Keratinocyte (primary cell): ENCODE measurements around the gene SYP. TPM values are rescaled to one million over a fixed set of nuclear protein-coding genes. Genes with fewer than 3 reads are reported as not detected.
A peak's percentile ranks its signal among the peaks of the same experiment; 100 is the strongest.

Source experiments
- DNase-seq: peaks from one replicate; pipeline ENCODE4 v3.0.0-alpha.2; 2011; ENCODE audit warnings: low read depth, missing footprints, low spot score
- FAIRE-seq: peaks from 2 replicates; lab custom pipeline; 2011; peaks lifted over from hg19 to GRCh38; lab: Jason Lieb, UNC
- H2AFZ ChIP-seq: 2 replicates; pipeline ENCODE4 v1.6.0; 2012; ENCODE audit warnings: low read length, control low read depth, inconsistent platforms; ENCODE audit not compliant: control insufficient read depth
- H3K27ac ChIP-seq: 2 replicates; pipeline ENCODE4 v1.5.1; 2011; ENCODE audit warnings: low read length; ENCODE audit not compliant: control insufficient read depth, insufficient read depth
- H3K27me3 ChIP-seq: 3 replicates; pipeline ENCODE4 v1.6.0; 2011; ENCODE audit warnings: low read length; ENCODE audit not compliant: control insufficient read depth, insufficient read depth; ENCODE audit errors: extremely low read depth
- H3K36me3 ChIP-seq, 2 experiments: 2 replicates in 1 of 2; 3 replicates in 1 of 2; pipeline ENCODE4 v1.5.1; 2011; ENCODE audit warnings: low read length in 2 of 2, mild to moderate bottlenecking in 1 of 2; ENCODE audit not compliant: control insufficient read depth in 2 of 2, insufficient read depth in 2 of 2; ENCODE audit errors: extremely low read depth in 1 of 2
- H3K4me1 ChIP-seq: 3 replicates; pipeline ENCODE4 v1.5.1; 2011; ENCODE audit warnings: low read length; ENCODE audit not compliant: control insufficient read depth, insufficient read depth; ENCODE audit errors: extremely low read depth
- H3K4me2 ChIP-seq: 3 replicates; pipeline ENCODE4 v1.6.0; 2011; ENCODE audit warnings: low read depth, low read length; ENCODE audit not compliant: control insufficient read depth, insufficient read depth; ENCODE audit errors: extremely low read depth
- H3K4me3 ChIP-seq, 3 experiments: fragments of 200-600 bp in 1 of 3; sonication (generic) in 1 of 3; 2 replicates in 2 of 3; 3 replicates in 1 of 3; pipeline ENCODE4 v1.5.1; 2011 to 2016; ENCODE audit warnings: low read length in 3 of 3, mild to moderate bottlenecking in 3 of 3, control low read depth in 2 of 3, inconsistent platforms in 1 of 3, low read depth in 1 of 3, mixed read lengths in 1 of 3, mixed run types in 1 of 3, moderate library complexity in 1 of 3; ENCODE audit not compliant: control insufficient read depth in 2 of 3, insufficient read depth in 2 of 3; ENCODE audit errors: extremely low read depth in 1 of 3
- H3K79me2 ChIP-seq: 2 replicates; pipeline ENCODE4 v1.6.0; 2012; ENCODE audit warnings: low read length; ENCODE audit not compliant: control insufficient read depth, insufficient read depth
- H3K9ac ChIP-seq: 3 replicates; pipeline ENCODE4 v1.6.0; 2011; ENCODE audit warnings: low read length; ENCODE audit not compliant: control insufficient read depth, insufficient read depth; ENCODE audit errors: extremely low read depth
- H3K9me1 ChIP-seq: 3 replicates; pipeline ENCODE4 v1.6.0; 2011; ENCODE audit warnings: low read length; ENCODE audit not compliant: control insufficient read depth, insufficient read depth; ENCODE audit errors: extremely low read depth
- H3K9me3 ChIP-seq: 2 replicates; pipeline ENCODE4 v1.5.1; 2012; ENCODE audit warnings: low read depth, low read length; ENCODE audit not compliant: control insufficient read depth
- H4K20me1 ChIP-seq: 3 replicates; pipeline ENCODE4 v1.6.0; 2011; ENCODE audit warnings: low read length; ENCODE audit not compliant: control insufficient read depth, insufficient read depth; ENCODE audit errors: extremely low read depth
- CTCF ChIP-seq, 3 experiments: IDR thresholded peaks in 1 of 3; conservative IDR thresholded peaks in 1 of 3; optimal IDR thresholded peaks in 1 of 3; 2 replicates in 2 of 3; 3 replicates in 1 of 3; pipeline versions ENCODE3 to v1.5.1; 2011; ENCODE audit warnings: low read length in 3 of 3, mild to moderate bottlenecking in 3 of 3, moderate library complexity in 2 of 3, control low read depth in 1 of 3, inconsistent platforms in 1 of 3; ENCODE audit not compliant: insufficient read depth in 2 of 3; ENCODE audit errors: extremely low read depth in 1 of 3
- EZH2 ChIP-seq: IDR thresholded peaks from one replicate; pipeline ENCODE4 v1.6.1; 2012; ENCODE audit warnings: inconsistent platforms, mild to moderate bottlenecking, low read length, moderate library complexity
- dilution Hi-C: fragments of 300-500 bp; cut with MboI; formaldehyde crosslinking; loops from one replicate; pipeline ENCODE4 v1.7.0; 2020; ENCODE audit warnings: low sequenced_read_pairs; ENCODE audit not compliant: extremely low pct_ligation_motif_present
- polyA plus RNA-seq, 5 experiments: library from polyadenylated mRNA; depleted of rRNA in 3 of 5; stranded (reverse) in 3 of 5; stranded (forward) in 1 of 5; unstranded in 1 of 5; fragments of >200 nt; gene quantifications; 1 replicate in 1 of 5; 2 replicates in 3 of 5; 3 replicates in 1 of 5; pipeline versions ENCODE4 v1.2.1 to v1.2.3, GENCODE V29; 2011 to 2012; ENCODE audit warnings: missing spikeins in 2 of 5, low read depth in 1 of 5, low replicate concordance in 1 of 5

SYP gene
- polyA plus RNA-seq, 1 donor (not counting 4 experiments of a cell fraction or from before 2014, with no cell fraction given) = 0.07 TPM

GRCh38 chrX:49192722-49193328 lies 7.2 kb downstream of the SYP start:
- H3K4me2 ChIP-seq = no peak overlapping the region
- H3K4me1 ChIP-seq = no peaks in the 10 kb centered on the region
- no peak overlapping the region for H3K4me3 ChIP-seq
- no peak overlapping the region for H3K27ac ChIP-seq
- H2AFZ ChIP-seq = no peak overlapping the region
- no peak for FAIRE-seq
- no peaks in the 10 kb centered on the region for H3K9me1 ChIP-seq
- no peaks in the 10 kb centered on the region for H3K9me3 ChIP-seq
- H3K27me3 ChIP-seq = no peaks in the 10 kb centered on the region
- TF ChIP-seq CTCF (optimal IDR thresholded peaks at IDR 0.05 in 1 of 3, IDR thresholded peaks at IDR 0.05 in 1 of 3, conservative IDR thresholded peaks at IDR 0.05 in 1 of 3; ENCODE audit: extremely low read depth in 1 of 3, insufficient read depth in 2 of 3, low read length in 3 of 3) (peak in 2 of 3 experiments; percentile 54 to 55), EZH2 (no peak)
- H3K36me3 ChIP-seq = no peaks in the 10 kb centered on the region
- H4K20me1 ChIP-seq = no peaks in the 10 kb centered on the region
- H3K79me2 ChIP-seq = no peaks in the 10 kb centered on the region
- dilution Hi-C loops = no loop called here
- DNase-seq = no peak
- H3K9ac ChIP-seq = no peak overlapping the region

GRCh38 chrX:49191574-49192011 lies 8.4 kb downstream of the SYP start:
- Histone ChIP-seq H3K36me3 (no peaks in the 10 kb centered on the region), H3K4me1 (peaks cover 9% of the 10 kb centered on the region), H3K79me2 (no peaks in the 10 kb centered on the region), H2AFZ (peak overlapping the region; percentile 56), H3K9ac (peak overlapping the region; percentile 73), H3K9me1 (no peaks in the 10 kb centered on the region), H4K20me1 (no peaks in the 10 kb centered on the region), H3K9me3 (no peaks in the 10 kb centered on the region), H3K4me3 (peak overlapping the region; percentile 66 to 69 (median 69)), H3K27ac (peak overlapping the region; percentile 63), H3K27me3 (no peaks in the 10 kb centered on the region), H3K4me2 (peak overlapping the region; percentile 69)
- DNase-seq (no peak), FAIRE-seq (no peak)
- dilution Hi-C loops = no loop called here
- TF ChIP-seq EZH2 (no peak), CTCF (optimal IDR thresholded peaks at IDR 0.05 in 1 of 3, IDR thresholded peaks at IDR 0.05 in 1 of 3, conservative IDR thresholded peaks at IDR 0.05 in 1 of 3; ENCODE audit: extremely low read depth in 1 of 3, insufficient read depth in 2 of 3, low read length in 3 of 3) (no peak)
